Cerebellar cortex (tissue), 1 donor: ENCODE data around the gene MAP7D3.
"Not testable (repeated sequence)": the region's sequence is repeated elsewhere in the genome, so short reads cannot be mapped to it uniquely, and the experiment has no call there.

Source experiments
- DNase-seq: peaks from one replicate; pipeline ENCODE4 v3.0.0-alpha.2; 2015; ENCODE audit warnings: low spot score

The MAP7D3 gene

DNA sequence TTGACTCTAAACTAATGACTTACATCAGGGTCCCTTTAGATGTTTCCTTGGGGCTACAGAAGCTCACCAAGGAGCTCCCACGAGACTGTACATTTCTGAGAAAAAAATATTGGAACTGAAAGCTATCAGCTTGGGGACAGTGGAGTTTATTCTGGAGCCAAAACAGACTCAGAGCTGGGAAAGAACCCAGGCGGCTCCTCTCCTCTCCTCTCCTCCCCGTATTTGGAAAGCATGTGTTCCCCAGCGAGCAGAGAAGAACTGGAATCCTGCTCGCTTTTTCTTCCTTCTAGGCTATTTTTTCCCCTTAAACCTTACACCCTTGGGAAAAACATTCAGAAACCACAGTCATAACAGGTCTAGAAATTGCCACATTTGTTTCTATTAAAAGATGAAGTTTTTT, 4.3 kb upstream of the MAP7D3 start:
- no peak for DNase-seq

- no peak for DNase-seq
These were observed 784 bp downstream of the MAP7D3 start for GRCh38 chrX:136250191-136251040.

DNA sequence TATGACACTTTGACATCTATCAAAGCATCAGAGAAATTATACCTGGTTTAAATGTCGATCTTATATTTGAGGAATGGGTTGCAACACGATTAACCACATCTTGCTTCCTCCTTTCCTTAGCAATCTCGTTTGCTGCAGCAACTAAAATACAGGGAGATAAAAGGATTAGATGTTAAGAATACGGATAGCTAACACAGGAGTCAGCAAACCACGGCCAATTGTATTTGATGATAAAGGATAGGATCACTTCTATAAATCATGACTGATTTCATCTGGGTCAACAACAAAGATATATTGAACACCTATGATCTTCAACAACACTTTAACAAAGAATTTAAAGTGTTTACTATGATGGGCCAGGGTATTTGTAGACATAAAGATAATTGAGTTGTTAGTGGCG, 5.0 kb downstream of the MAP7D3 start:
- no peak for DNase-seq

GRCh38 chrX:136237849-136238248, 13.4 kb downstream of the MAP7D3 start:
- DNase-seq = not testable (repeated sequence)

GRCh38 chrX:136237074-136237473, 14.1 kb downstream of the MAP7D3 start:
- no peak for DNase-seq

DNA sequence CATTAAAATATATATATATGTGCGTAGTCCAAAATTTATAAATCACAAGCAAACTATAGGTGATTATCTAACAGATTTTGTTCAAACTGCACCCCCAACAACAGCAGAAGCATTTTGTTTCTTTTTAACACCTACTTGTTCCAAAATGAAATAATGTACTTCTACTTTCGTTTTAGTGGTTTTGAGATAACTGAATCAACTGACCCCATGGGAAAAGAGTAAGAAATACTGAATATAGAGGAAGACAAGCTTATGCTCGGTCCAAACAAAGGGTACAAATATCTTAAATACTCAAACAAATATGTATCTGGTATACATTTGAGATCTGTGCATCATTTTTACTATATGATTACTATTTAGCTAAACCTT, 22.4 kb downstream of the MAP7D3 start:
- no peak for DNase-seq

DNA sequence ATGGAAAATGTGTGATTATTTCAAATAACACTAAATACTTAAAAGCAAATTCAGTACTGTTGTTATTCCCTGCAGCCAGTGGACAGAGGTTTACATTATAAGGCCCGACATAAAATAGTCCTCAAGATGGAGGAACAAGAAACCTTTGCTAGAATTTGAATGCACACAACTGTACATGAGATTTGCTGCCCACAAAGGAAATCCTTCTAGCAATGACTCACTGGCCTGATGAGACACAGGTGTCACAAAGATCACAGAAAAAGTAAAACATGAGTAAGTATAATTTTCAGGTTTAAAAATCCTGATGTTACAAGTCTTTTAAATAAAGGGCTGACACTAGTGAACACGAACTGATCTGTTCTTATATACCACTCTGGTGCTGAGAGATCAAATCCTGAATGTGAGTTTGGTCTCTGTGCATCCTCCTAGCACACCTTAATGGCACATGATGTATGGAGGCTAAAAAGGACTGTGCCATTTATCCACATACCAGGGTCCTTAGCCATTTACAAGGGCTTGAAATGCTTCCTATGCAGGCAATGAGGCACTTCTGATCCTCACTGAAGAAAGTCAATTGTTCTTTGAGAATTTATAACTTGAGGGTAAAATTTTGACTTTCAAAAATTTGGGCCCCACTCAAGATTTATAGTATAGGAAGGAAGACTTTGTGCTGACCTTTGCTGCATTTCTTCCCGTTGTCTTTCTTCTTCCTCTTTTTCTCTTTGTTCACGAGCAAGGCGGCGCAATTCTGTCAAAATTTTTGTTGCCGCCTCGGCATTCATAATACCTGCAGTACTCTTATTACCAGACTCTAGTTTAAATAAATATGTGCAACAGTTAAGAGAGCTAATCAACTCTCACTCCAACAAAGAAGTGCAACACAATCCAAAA, 23.0 kb downstream of the MAP7D3 start:
- DNase-seq = no peak

DNA sequence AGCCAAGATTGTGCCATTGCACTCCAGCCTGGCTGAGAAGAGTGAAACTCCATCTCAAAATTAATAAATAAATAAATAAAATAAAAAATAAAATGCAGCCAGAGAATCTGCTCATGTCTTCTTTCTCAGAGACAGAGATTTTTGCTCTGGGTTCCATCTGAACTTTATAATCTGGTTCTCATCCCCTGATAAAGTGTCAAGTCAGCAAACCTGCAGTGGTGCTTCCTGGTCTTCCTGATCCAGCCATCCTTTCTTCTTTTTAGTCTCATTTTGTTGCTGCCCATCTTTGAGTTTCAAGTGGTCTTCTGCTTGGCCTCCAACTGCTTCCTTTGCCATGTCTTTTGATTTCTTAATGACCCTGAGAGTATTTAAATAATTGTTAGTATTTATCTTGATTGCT, 24.1 kb downstream of the MAP7D3 start:
- no peak for DNase-seq

DNA sequence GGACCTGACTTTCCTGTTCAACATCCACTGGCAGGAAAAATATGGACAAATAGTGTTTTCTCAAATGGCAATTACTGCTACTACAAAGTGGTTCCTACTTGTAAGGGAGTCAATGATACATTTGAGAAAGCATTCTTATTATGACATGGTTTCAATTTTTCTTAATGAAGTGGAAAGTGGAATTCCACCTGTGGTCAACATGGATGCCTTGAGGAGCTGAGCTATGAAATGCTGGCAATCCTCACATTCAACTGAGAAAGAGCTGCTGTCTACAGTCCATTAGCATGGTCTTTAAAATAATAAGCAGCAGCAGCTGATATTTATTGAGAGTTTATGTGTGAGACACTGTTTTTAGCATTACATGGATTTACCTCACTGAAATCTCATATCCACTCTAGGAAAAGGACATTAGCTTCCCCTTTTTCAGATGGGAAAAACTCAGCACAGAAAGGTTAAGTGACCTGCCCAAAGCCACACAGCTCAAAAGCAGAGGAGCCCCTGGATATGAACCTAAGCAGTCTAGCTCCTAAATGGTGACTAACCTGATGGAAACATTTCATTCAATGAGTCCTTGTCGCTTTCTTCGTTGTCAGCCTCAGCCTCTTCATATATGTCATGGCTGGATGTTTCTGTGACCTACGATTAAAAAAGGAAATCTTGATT, 29.2 kb downstream of the MAP7D3 start:
- no peak for DNase-seq

DNA sequence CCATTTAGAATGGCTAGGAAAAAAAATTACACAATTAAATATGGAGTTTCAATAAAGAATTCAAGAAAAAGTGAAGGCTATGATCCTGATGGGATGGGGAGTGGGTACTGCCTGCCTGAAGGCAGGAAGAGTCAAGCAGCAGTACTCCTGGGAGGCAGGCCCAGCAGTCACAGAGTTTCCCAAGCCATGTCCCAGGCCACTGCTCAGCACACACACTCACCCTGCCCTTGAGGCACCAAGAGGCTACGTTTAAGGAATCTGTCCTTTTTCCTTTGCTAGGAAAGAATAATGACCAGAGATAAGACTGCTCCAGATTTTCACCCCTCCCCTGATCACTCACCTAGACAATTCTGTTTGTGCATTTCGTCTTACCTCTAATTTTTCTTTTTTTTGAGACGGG, 30.2 kb downstream of the MAP7D3 start:
- DNase-seq = no peak

- DNase-seq = no peak
These were observed 30.7 kb downstream of the MAP7D3 start for GRCh38 chrX:136220540-136220939.

- no peak for DNase-seq
These were observed 31.3 kb downstream of the MAP7D3 start for GRCh38 chrX:136219893-136220292.

DNA sequence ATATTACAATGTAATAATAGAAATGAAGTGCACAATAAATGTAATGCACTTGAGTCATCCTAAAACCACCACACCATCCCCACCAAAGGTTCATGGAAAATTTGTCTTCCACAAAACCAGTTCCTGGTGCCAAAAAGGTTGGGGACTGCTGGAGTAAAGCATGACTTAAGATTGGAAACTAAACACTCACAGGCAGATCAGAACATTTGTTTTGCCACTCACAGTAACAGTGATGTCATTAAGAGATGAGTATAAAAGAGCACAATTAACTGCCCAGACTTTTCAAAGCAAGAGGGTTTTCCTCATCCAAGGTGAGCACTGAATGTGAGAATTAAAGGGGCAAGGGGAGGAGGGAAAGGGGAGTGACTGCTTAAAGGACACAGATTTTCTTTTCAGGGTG, 35.6 kb downstream of the MAP7D3 start:
- DNase-seq = no peak

DNA sequence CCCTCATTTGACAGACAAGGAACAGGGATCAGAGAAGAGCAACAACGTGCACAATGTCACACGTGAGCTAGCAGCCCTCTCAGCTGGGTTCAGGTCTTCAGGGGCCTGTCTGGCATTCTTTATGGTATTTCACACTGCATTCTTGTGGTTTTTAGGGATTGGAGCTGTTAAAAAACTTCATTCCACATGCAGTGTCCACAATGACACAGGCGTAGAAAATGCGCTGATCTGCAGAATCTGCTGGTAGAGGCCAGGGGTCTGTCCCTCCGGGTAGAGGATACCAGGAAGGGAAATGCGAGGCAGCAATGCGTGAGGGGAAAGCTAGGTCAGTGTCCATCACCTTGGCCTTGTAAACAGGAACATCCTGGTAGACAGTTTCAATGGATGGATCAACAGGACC, 36.6 kb downstream of the MAP7D3 start:
- no peak for DNase-seq

DNA sequence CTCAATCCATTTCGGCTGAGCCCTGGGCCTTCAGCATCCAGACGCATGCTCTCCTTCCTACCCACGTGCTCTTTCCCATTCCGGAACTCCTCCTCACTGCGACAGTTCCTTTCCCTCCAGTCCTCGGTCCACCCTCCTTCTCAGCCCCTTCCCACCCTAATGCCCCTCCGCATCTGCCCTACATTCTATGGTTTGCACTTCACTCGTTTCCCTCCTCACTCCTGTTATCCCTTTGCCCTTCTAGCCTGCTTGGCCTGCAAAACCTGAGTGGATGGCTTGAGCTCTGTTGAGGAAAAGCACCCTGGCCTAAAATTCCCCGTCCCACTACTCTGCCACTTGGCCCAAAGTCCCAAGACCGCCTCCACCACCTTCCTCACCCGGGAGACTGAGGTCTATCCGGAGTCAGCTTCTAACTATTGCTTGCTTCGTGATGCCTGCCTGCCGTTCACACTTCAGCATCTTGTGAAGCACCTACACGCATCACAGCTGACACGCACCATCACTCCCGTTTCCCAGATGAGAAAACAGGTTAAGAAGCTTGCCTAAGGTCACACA, 38.6 kb downstream of the MAP7D3 start:
- no peak for DNase-seq

DNA sequence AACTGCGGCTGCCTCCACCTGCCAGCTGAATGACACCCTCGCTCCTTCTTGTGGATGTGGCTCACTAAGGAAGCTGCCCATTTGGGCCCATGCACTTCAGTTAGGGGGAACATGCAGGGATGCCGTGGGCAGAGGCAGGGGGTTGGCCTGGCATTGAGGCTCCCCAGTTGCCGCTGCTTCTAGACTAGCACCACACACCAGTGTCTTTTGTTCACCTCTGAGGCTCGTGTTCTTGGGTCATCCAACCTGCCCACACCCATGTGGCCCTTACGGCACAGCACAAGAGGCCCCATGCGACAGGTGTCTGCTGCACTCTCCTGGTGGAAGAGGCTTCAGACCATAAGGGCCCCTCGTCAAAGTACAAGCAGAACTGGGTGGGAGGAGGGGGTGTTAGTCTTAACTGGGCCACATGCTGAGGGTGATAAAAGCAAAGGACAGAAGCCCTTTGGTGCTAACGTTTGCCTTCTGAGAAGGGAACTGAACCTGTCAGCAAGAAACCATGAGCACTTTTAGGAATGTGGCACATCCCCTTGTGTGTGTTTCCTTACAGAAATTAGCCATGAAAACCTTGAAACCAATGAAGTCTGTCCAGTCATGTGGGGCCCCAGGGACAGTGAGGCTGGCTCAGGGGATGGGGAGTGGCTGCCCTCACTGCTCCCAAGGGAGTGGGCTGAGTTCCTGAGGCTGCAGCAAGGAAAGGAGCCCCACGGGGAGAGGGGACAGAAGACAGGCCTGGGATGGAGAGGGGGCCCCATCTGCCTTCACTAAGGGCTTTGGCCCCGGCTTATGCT, 39.2 kb downstream of the MAP7D3 start:
- no peak for DNase-seq

- no peak for DNase-seq
These were observed 40.4 kb downstream of the MAP7D3 start for GRCh38 chrX:136210806-136211205.

DNA sequence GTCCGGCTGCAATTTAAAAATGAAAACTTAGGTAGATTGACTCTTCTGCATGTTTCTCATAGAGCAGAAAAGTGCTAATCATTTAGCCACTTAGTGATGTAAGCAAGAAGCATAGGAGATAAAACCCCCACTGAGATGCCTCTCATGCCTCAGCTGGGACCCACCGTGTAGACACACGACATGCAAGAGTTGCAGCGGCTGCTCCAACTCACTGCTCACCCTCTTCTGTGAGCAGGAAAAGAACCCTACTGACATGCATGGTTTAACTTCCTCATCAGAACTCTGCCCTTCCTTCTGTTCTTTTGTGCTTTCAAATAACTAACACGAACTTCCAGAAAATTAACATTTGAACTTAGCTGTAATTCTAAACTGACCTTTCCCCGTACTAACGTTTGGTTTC, 41.0 kb downstream of the MAP7D3 start:
- no peak for DNase-seq

GRCh38 chrX:136209751-136210150, 41.4 kb downstream of the MAP7D3 start:
- DNase-seq = no peak

DNA sequence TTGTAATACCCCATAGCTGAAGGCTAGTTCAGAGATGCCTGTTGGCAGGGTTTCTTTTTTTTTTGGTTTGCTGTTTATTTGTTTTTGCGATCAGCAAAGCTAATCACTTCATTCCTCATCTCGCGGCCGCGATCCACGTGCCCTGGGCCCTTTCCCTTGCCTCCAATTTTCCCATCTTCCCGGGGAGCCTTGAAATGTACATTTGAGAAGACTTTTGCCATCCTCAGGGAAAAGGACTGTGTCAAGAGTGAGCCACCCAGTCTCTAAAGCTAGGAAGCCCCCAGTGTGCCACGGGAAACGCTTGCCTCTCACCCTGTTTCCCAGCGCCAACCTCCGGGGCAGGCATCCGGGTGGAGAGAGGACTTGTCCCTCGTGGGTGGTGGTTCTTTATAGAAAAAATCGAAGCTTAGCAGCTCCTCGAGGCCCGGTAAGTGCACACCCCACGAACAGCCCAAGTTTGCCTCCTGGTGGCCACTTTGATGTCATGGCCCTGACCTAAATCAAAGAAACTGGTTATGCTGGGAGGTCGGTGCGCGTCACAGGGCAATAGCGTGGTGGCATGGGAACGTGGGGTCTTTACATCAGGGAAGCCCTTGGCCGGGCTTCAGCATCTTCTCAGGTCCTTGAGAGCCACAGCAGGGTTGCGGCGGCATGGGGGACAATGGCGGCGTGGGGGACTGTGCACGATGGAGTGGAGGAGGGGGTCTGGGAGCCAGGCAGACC, 42.0 kb downstream of the MAP7D3 start:
- peak; percentile 45 for DNase-seq

DNA sequence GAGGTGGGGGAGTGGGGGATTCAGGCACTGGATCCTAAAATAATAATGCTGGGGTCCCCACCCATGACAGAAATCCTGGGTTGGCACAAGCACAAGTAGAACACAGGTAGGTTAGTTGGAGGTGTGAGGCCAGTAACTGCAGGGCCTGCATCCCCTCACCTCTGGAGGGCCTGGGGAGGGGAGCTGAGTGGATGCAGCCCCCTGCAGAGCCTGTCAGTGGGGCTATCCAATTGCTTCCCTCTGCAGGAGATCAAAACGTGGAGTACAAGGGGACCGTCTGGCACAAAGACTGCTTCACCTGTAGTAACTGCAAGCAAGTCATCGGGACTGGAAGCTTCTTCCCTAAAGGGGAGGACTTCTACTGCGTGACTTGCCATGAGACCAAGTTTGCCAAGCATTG, 43.7 kb downstream of the MAP7D3 start:
- no peak for DNase-seq
